Right lobe of liver (tissue), 4 donors: Measurements from ENCODE around the gene DNAH1.

Experiments used
- POLR2A ChIP-seq: fragments of 450-650 bp; IDR thresholded peaks from one replicate; pipeline ENCODE4 v1.6.1; 2017; ENCODE audit warnings: antibody characterized with exemption, mild to moderate bottlenecking
- TF ChIP-seq, protein P1 (sequence below), 4 donors: fragments of 200-600 bp in 3 of 4; fragments of 450-650 bp in 1 of 4; IDR thresholded peaks; one replicate each; pipeline versions ENCODE4 v1.5.1 to v1.8.0; 2016 to 2022; ENCODE audit warnings: antibody characterized with exemption in 4 of 4, mild to moderate bottlenecking in 2 of 4
- donor health status: DM: no; HTN: no; CAD: no.
- donor health status: DM: no; HTN: no; CAD: no.
- donor health status: DM: no; HTN: yes; CAD: no.

DNA sequence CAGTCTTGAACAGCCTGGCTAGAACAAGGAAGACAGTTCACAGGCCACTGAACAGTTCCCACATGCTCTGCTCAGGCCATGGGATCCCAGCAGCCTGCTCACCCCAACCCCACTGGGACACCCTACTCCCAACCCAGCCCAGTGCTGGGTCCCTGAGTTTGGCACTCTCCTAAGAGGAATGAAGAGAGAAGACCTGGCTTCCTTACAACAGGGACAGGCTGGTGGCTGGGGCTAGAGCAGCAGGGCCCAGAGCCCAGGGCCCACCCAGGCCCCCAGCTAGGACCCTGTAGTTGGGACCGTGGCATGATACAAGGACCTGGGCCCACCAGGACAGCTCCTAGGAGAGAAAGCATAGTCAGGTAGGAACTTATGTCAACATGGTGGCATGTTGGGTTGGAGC is 85.4 kb downstream of the DNAH1 start:
- TF ChIP-seq POLR2A: no peak
- TF ChIP-seq, protein P1, sequence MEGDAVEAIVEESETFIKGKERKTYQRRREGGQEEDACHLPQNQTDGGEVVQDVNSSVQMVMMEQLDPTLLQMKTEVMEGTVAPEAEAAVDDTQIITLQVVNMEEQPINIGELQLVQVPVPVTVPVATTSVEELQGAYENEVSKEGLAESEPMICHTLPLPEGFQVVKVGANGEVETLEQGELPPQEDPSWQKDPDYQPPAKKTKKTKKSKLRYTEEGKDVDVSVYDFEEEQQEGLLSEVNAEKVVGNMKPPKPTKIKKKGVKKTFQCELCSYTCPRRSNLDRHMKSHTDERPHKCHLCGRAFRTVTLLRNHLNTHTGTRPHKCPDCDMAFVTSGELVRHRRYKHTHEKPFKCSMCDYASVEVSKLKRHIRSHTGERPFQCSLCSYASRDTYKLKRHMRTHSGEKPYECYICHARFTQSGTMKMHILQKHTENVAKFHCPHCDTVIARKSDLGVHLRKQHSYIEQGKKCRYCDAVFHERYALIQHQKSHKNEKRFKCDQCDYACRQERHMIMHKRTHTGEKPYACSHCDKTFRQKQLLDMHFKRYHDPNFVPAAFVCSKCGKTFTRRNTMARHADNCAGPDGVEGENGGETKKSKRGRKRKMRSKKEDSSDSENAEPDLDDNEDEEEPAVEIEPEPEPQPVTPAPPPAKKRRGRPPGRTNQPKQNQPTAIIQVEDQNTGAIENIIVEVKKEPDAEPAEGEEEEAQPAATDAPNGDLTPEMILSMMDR (IDR thresholded peaks at IDR 0.05): no peak
